Endothelial cell of umbilical vein (primary cell): ENCODE measurements around the gene OOSP4A. TPM values are rescaled to one million over a fixed set of nuclear protein-coding genes. Genes with fewer than 3 reads are reported as not detected.

Source experiments
- BruUV-seq: library from RNA; stranded (reverse); fragments of 400-500 nt; replicated peaks from 2 replicates; lab custom pipeline; 2021; lab: Mats Ljungman, UMichigan
- CTCF ChIA-PET: fragments of 300-600, 350-600 bp; sonication (Branson Sonifier 250); formaldehyde crosslinking; loops from one replicate; lab custom pipeline; 2021; ENCODE audit warnings: antibody characterized with exemption, inconsistent platforms; lab: Charles Lee
- POLR2A ChIA-PET: fragments of 300-600, 350-600 bp; sonication (Branson Sonifier 250); formaldehyde crosslinking; loops from one replicate; lab custom pipeline; 2021; ENCODE audit warnings: antibody characterized with exemption, inconsistent platforms; lab: Charles Lee
- DNase-seq: peaks from one replicate; pipeline ENCODE4 v3.0.0-alpha.2; 2011; ENCODE audit warnings: low read depth, low spot score
- FAIRE-seq: peaks from 2 replicates; lab custom pipeline; 2011; peaks lifted over from hg19 to GRCh38; lab: Jason Lieb, UNC
- H2AFZ ChIP-seq: 2 replicates; pipeline ENCODE4 v1.6.0; 2012; ENCODE audit warnings: low read depth, low read length, control low read depth, inconsistent platforms
- H3K27ac ChIP-seq: 2 replicates; pipeline ENCODE4 v1.5.1; 2011; ENCODE audit warnings: low read depth, mild to moderate bottlenecking, control low read depth, low read length, moderate library complexity; ENCODE audit not compliant: insufficient read depth
- H3K27me3 ChIP-seq, 2 experiments: 2 replicates each; pipeline versions ENCODE4 v1.6.0 to v1.6.1; 2011; ENCODE audit warnings: low read length in 2 of 2, mixed read lengths in 1 of 2; ENCODE audit not compliant: control insufficient read depth in 2 of 2, insufficient read depth in 2 of 2
- H3K36me3 ChIP-seq, 2 experiments: 2 replicates in 1 of 2; 3 replicates in 1 of 2; pipeline ENCODE4 v1.5.1; 2011; ENCODE audit warnings: low read length in 2 of 2, mild to moderate bottlenecking in 1 of 2, moderate library complexity in 1 of 2; ENCODE audit not compliant: control insufficient read depth in 2 of 2, insufficient read depth in 2 of 2; ENCODE audit errors: extremely low read depth in 1 of 2
- H3K4me1 ChIP-seq: 3 replicates; pipeline ENCODE4 v1.5.1; 2011; ENCODE audit warnings: mild to moderate bottlenecking, low read length; ENCODE audit not compliant: control insufficient read depth, insufficient read depth; ENCODE audit errors: extremely low read depth
- H3K4me2 ChIP-seq: 2 replicates; pipeline ENCODE4 v1.6.1; 2011; ENCODE audit warnings: low read length, control low read depth, mixed read lengths; ENCODE audit not compliant: insufficient read depth
- H3K4me3 ChIP-seq, 3 experiments: fragments of 200-600 bp in 1 of 3; sonication (generic), shearing (Covaris generic) in 1 of 3; replicated peaks in 1 of 3; 2 replicates each; pipeline ENCODE4 v1.5.1; 2011 to 2016; ENCODE audit warnings: control low read depth in 3 of 3, low read length in 3 of 3, mild to moderate bottlenecking in 2 of 3, inconsistent platforms in 1 of 3, low read depth in 1 of 3, moderate library complexity in 1 of 3; ENCODE audit not compliant: insufficient read depth in 1 of 3
- H3K79me2 ChIP-seq: 2 replicates; pipeline ENCODE4 v1.6.0; 2012; ENCODE audit warnings: low read length, inconsistent platforms; ENCODE audit not compliant: control insufficient read depth, insufficient read depth
- H3K9ac ChIP-seq: replicated peaks from 2 replicates; pipeline ENCODE3; 2011; ENCODE audit warnings: low read length, control low read depth; ENCODE audit not compliant: insufficient read depth; ENCODE audit errors: extremely low read depth
- H3K9me1 ChIP-seq: replicated peaks from 3 replicates; pipeline ENCODE4 v1.6.0; 2011; ENCODE audit warnings: mild to moderate bottlenecking, low read length; ENCODE audit not compliant: control insufficient read depth, insufficient read depth; ENCODE audit errors: extremely low read depth
- H3K9me3 ChIP-seq: replicated peaks from 2 replicates; pipeline ENCODE4 v1.5.1; 2012; ENCODE audit warnings: low read length, inconsistent platforms; ENCODE audit not compliant: control insufficient read depth, insufficient read depth
- H4K20me1 ChIP-seq: replicated peaks from 2 replicates; pipeline ENCODE3; 2011; ENCODE audit warnings: mild to moderate bottlenecking, low read length; ENCODE audit not compliant: control insufficient read depth, insufficient read depth; ENCODE audit errors: extremely low read depth
- EZH2 ChIP-seq: IDR thresholded peaks from 2 replicates; pipeline ENCODE4 v1.6.1; 2012; ENCODE audit warnings: borderline replicate concordance, low read depth, mild to moderate bottlenecking, moderate library complexity, low read length, inconsistent platforms; ENCODE audit not compliant: severe bottlenecking
- FOS ChIP-seq: IDR thresholded peaks from 2 replicates; pipeline ENCODE4 v1.6.1; 2011; ENCODE audit warnings: mild to moderate bottlenecking, low read length, moderate library complexity, borderline replicate concordance; ENCODE audit not compliant: insufficient read depth
- GATA2 ChIP-seq: IDR thresholded peaks from 2 replicates; pipeline ENCODE4 v1.7.0; 2011; ENCODE audit warnings: low read depth, mild to moderate bottlenecking, moderate library complexity, mixed read lengths, low read length; ENCODE audit not compliant: insufficient read length, insufficient read depth
- JUN ChIP-seq: IDR thresholded peaks from 2 replicates; pipeline ENCODE4 v1.6.1; 2011; ENCODE audit warnings: borderline replicate concordance, low read depth; ENCODE audit not compliant: insufficient read length, insufficient read depth
- MYC ChIP-seq: IDR thresholded peaks from one replicate; pipeline ENCODE4 v1.6.1; 2011; ENCODE audit warnings: mild to moderate bottlenecking, low read depth, low read length
- POLR2A ChIP-seq: IDR thresholded peaks from 2 replicates; pipeline ENCODE4 v1.6.1; 2012; ENCODE audit warnings: low read depth, mild to moderate bottlenecking, control low read depth, low read length
- POLR2AphosphoS5 ChIP-seq: IDR thresholded peaks from 2 replicates; pipeline ENCODE4 v1.6.1; 2012; ENCODE audit warnings: low read depth, mild to moderate bottlenecking, control low read depth, low read length, moderate library complexity; ENCODE audit not compliant: insufficient read depth
- dilution Hi-C: fragments of 300-500 bp; cut with MboI; formaldehyde crosslinking; loops from one replicate; pipeline ENCODE4 v1.15.0; 2019; ENCODE audit warnings: low sequenced_read_pairs; ENCODE audit not compliant: extremely low pct_ligation_motif_present
- intact Hi-C: fragments of 100-400 bp; cut with micrococcal nuclease; formaldehyde crosslinking; loops from one replicate; pipeline ENCODE4 v1.10.0; 2022
- polyA plus RNA-seq, 4 experiments: library from polyadenylated mRNA; depleted of rRNA in 3 of 4; stranded (reverse) in 3 of 4; unstranded in 1 of 4; fragments of >200 nt; gene quantifications; 2 replicates each; pipeline versions ENCODE4 v1.2.1 to v1.2.3, GENCODE V29; 2011 to 2012; ENCODE audit warnings: missing spikeins in 1 of 4
- total RNA-seq: library from RNA; stranded (reverse); gene quantifications from 2 replicates; pipeline ENCODE4 v1.2.3, GENCODE V29; 2021
- TF ChIP-seq, protein P1 (sequence below): IDR thresholded peaks from 2 replicates; pipeline ENCODE4 v1.6.1; 2011; ENCODE audit not compliant: insufficient read depth, insufficient read length
- TF ChIP-seq, protein P2 (sequence below), 2 donors: IDR thresholded peaks; 1 replicate in 1 of 2; 2 replicates in 1 of 2; pipeline ENCODE4 v1.5.1; 2011; ENCODE audit warnings: low read length in 2 of 2, mild to moderate bottlenecking in 2 of 2, moderate library complexity in 2 of 2, control low read depth in 1 of 2, inconsistent platforms in 1 of 2, low read depth in 1 of 2; ENCODE audit not compliant: insufficient read depth in 1 of 2; ENCODE audit errors: extremely low read depth in 1 of 2

OOSP4A gene
- total and polyA plus RNA-seq, 2 donors (not counting 3 experiments of a cell fraction or from before 2014, with no cell fraction given): not detected

DNA sequence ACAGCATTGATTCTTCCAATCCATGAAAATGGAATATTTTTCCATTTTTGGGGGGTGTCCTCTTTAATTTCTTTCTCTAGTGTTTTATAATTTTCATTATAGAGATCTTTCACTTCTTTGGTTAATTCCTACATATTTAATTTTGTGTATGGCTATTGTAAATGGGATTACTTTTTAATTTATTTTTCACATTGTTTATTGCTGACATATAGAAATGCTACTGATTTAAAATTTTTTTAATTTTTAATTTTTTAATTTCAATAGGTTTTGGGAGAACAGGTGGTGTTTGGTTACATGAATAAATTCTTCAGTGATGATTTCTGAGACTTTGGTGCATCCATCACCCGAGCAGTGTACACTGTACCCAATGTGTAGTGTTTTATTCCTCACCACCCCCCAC, 26.6 kb downstream of the OOSP4A start:
- FAIRE-seq: no peak
- Histone ChIP-seq H3K4me3 (no peak overlapping the region), H3K4me1 (no peaks in the 10 kb centered on the region), H3K9me1 (no peaks in the 10 kb centered on the region), H3K9me3 (no peaks in the 10 kb centered on the region), H3K27me3 (peaks cover 0 to 2% of the 10 kb centered on the region in 2 experiments), H3K4me2 (no peak overlapping the region), H4K20me1 (no peaks in the 10 kb centered on the region), H3K79me2 (no peaks in the 10 kb centered on the region), H2AFZ (no peak overlapping the region), H3K27ac (no peak overlapping the region), H3K36me3 (no peaks in the 10 kb centered on the region), H3K9ac (no peak overlapping the region)
- dilution Hi-C loops (no loop called here), intact Hi-C loops (no loop called here)
- POLR2A ChIA-PET: no interaction called here
- TF ChIP-seq POLR2AphosphoS5 (no peak), EZH2 (no peak), FOS (no peak), MYC (no peak), POLR2A (no peak), JUN (no peak), GATA2 (no peak)
- TF ChIP-seq, protein P1, sequence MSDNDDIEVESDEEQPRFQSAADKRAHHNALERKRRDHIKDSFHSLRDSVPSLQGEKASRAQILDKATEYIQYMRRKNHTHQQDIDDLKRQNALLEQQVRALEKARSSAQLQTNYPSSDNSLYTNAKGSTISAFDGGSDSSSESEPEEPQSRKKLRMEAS: no peak
- TF ChIP-seq, protein P2, sequence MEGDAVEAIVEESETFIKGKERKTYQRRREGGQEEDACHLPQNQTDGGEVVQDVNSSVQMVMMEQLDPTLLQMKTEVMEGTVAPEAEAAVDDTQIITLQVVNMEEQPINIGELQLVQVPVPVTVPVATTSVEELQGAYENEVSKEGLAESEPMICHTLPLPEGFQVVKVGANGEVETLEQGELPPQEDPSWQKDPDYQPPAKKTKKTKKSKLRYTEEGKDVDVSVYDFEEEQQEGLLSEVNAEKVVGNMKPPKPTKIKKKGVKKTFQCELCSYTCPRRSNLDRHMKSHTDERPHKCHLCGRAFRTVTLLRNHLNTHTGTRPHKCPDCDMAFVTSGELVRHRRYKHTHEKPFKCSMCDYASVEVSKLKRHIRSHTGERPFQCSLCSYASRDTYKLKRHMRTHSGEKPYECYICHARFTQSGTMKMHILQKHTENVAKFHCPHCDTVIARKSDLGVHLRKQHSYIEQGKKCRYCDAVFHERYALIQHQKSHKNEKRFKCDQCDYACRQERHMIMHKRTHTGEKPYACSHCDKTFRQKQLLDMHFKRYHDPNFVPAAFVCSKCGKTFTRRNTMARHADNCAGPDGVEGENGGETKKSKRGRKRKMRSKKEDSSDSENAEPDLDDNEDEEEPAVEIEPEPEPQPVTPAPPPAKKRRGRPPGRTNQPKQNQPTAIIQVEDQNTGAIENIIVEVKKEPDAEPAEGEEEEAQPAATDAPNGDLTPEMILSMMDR (IDR thresholded peaks at IDR 0.05; ENCODE audit: extremely low read depth in 1 of 2, insufficient read depth in 1 of 2, low read depth in 1 of 2, low read length in 2 of 2): no peak
- CTCF ChIA-PET: no interaction called here
- no peak for DNase-seq
- BruUV-seq: no TSS peak
